K562 (cell line): Measurements from ENCODE around the gene ANKLE2. TPM values are rescaled to one million over a fixed set of nuclear protein-coding genes. Genes with fewer than 3 reads are reported as not detected.
A peak's percentile ranks its signal among the peaks of the same experiment; 100 is the strongest.

Experiments
- BHLHE40 ChIP-seq: IDR thresholded peaks from 2 replicates; pipeline ENCODE4 v1.6.1; 2011; ENCODE audit warnings: low read length, improper control_type of control experiment
- CBFA2T3 ChIP-seq: fragments of 450-650 bp; IDR thresholded peaks from 2 replicates; pipeline ENCODE4 v1.6.1; 2017
- E2F4 ChIP-seq: sonication (generic); formaldehyde crosslinking; IDR thresholded peaks from 2 replicates; pipeline ENCODE4 v1.8.0; 2022; ENCODE audit warnings: mild to moderate bottlenecking, low read depth, missing genetic modification reagents
- ETV5 ChIP-seq: sonication (generic); formaldehyde crosslinking; IDR thresholded peaks from 2 replicates; pipeline ENCODE4 v1.4.0; 2020; ENCODE audit warnings: low read depth, mild to moderate bottlenecking, missing genetic modification reagents
- EWSR1 ChIP-seq: fragments of 450-650 bp; IDR thresholded peaks from 2 replicates; pipeline ENCODE4 v1.6.1; 2018; ENCODE audit warnings: borderline replicate concordance, mild to moderate bottlenecking, low read depth, moderate library complexity; ENCODE audit not compliant: partially characterized antibody
- EZH2 ChIP-seq: IDR thresholded peaks from 2 replicates; pipeline ENCODE4 v1.6.1; 2012; ENCODE audit warnings: low read depth, mild to moderate bottlenecking, inconsistent platforms, low read length, borderline replicate concordance
- HMG20B ChIP-seq: fragments of 250-450 bp; sonication (Bioruptor Pico); IDR thresholded peaks from 2 replicates; pipeline ENCODE4 v1.5.0; 2021; ENCODE audit warnings: mild to moderate bottlenecking
- ILK ChIP-seq: fragments of 450-650 bp; IDR thresholded peaks from 2 replicates; pipeline ENCODE4 v1.6.1; 2016; ENCODE audit warnings: missing genetic modification characterization, low read depth, mild to moderate bottlenecking, missing compliant biosample characterization, moderate library complexity, borderline replicate concordance
- KLF16 ChIP-seq: IDR thresholded peaks from 2 replicates; pipeline ENCODE4 v1.6.1; 2016; ENCODE audit warnings: antibody characterized with exemption
- L3MBTL2 ChIP-seq: fragments of 450-650 bp; IDR thresholded peaks from 2 replicates; pipeline ENCODE4 v1.6.1; 2016; ENCODE audit warnings: mild to moderate bottlenecking, moderate library complexity
- MXD1 ChIP-seq: fragments of 250-450 bp; sonication (Bioruptor Pico); IDR thresholded peaks from 2 replicates; pipeline ENCODE4 v1.8.0; 2021; ENCODE audit warnings: borderline replicate concordance, mild to moderate bottlenecking, moderate library complexity; ENCODE audit not compliant: poor library complexity, severe bottlenecking
- NEUROD1 ChIP-seq: fragments of 150-350 bp; IDR thresholded peaks from 2 replicates; pipeline ENCODE4 v1.6.1; 2014; ENCODE audit warnings: borderline replicate concordance, low read length, low read depth; ENCODE audit not compliant: partially characterized antibody
- NR2C1 ChIP-seq, 2 experiments: fragments of 450-650 bp; IDR thresholded peaks; 2 replicates each; pipeline ENCODE4 v1.6.1; 2017; ENCODE audit warnings: mild to moderate bottlenecking in 2 of 2, antibody characterized with exemption in 1 of 2, inconsistent platforms in 1 of 2, missing compliant biosample characterization in 1 of 2, missing genetic modification characterization in 1 of 2
- RBBP5 ChIP-seq: fragments of 200-600 bp; sonication (generic); IDR thresholded peaks from 2 replicates; pipeline ENCODE4 v1.6.1; 2012; ENCODE audit warnings: borderline replicate concordance, mild to moderate bottlenecking, low read length, control low read depth, inconsistent platforms; ENCODE audit not compliant: insufficient read depth, poor library complexity, severe bottlenecking
- SMARCA5 ChIP-seq: fragments of 450-650 bp; IDR thresholded peaks from 2 replicates; pipeline ENCODE4 v1.6.1; 2016
- SRSF1 ChIP-seq: fragments of 200-400 bp; formaldehyde crosslinking; IDR thresholded peaks from 2 replicates; pipeline ENCODE4 v1.6.1; 2017; ENCODE audit warnings: mild to moderate bottlenecking, low read depth, low read length, moderate library complexity
- ZBTB33 ChIP-seq: sonication (generic); formaldehyde crosslinking; IDR thresholded peaks from 2 replicates; pipeline ENCODE4 v1.8.1; 2023; ENCODE audit warnings: mild to moderate bottlenecking, missing genetic modification reagents
- polyA plus RNA-seq, 8 experiments: library from polyadenylated mRNA; depleted of rRNA in 4 of 8; stranded (reverse) in 5 of 8; unstranded in 3 of 8; fragments of >200 nt; fragmentation: Nextera tagmentation in 2 of 8; fragmentation: Illumina TruSeq in 1 of 8; extraction: Ambion mirVana in 2 of 8; extraction: Trizol in 1 of 8; gene quantifications; 2 replicates each; pipeline versions ENCODE4 v1.2.1 to v1.2.3, GENCODE V29; 2011 to 2014; ENCODE audit warnings: inconsistent platforms in 1 of 8, missing spikeins in 1 of 8
- total RNA-seq, 7 experiments: library from RNA; depleted of rRNA in 6 of 7; stranded (reverse); fragments of >200 nt in 6 of 7; fragmentation: Illumina TruSeq in 2 of 7; extraction: Trizol in 2 of 7; gene quantifications; 2 replicates each; pipeline versions ENCODE4 v1.2.1 to v1.2.3, GENCODE V29; 2011 to 2021; ENCODE audit warnings: low replicate concordance in 1 of 7
- TF ChIP-seq, protein P1 (sequence below): sonication (generic); formaldehyde crosslinking; IDR thresholded peaks from 2 replicates; pipeline ENCODE4 v1.8.0; 2022; ENCODE audit warnings: missing genetic modification reagents, mild to moderate bottlenecking, borderline replicate concordance
- TF ChIP-seq, protein P2 (sequence below): fragments of 250-450 bp; sonication (Bioruptor Pico); IDR thresholded peaks from 2 replicates; pipeline ENCODE4 v1.4.0; 2020

ANKLE2 gene
- total and polyA plus RNA-seq, 9 of the 15 experiments (the other 6 are each of a cell fraction or from before 2014, with no cell fraction given) = 3.2 to 57.7 (median 45.6) TPM

- no peak for TF ChIP-seq EZH2
- 0 out of 2 replicates have a peak, but pooled peaks have one; percentile 7 for TF ChIP-seq L3MBTL2
- no peak for TF ChIP-seq E2F4 (CRISPR knock-in tag)
- no peak for TF ChIP-seq BHLHE40
- TF ChIP-seq ZBTB33 (CRISPR knock-in tag) = 0 out of 2 replicates have a peak, but pooled peaks have one; percentile 16
- TF ChIP-seq HMG20B (CRISPR knock-in tag) = no peak
- TF ChIP-seq, protein P1, sequence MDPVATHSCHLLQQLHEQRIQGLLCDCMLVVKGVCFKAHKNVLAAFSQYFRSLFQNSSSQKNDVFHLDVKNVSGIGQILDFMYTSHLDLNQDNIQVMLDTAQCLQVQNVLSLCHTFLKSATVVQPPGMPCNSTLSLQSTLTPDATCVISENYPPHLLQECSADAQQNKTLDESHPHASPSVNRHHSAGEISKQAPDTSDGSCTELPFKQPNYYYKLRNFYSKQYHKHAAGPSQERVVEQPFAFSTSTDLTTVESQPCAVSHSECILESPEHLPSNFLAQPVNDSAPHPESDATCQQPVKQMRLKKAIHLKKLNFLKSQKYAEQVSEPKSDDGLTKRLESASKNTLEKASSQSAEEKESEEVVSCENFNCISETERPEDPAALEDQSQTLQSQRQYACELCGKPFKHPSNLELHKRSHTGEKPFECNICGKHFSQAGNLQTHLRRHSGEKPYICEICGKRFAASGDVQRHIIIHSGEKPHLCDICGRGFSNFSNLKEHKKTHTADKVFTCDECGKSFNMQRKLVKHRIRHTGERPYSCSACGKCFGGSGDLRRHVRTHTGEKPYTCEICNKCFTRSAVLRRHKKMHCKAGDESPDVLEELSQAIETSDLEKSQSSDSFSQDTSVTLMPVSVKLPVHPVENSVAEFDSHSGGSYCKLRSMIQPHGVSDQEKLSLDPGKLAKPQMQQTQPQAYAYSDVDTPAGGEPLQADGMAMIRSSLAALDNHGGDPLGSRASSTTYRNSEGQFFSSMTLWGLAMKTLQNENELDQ (CRISPR knock-in tag) = 0 out of 2 replicates have a peak, but pooled peaks have one; percentile 42
- no peak for TF ChIP-seq SRSF1
- no peak for TF ChIP-seq KLF16
- TF ChIP-seq, protein P2, sequence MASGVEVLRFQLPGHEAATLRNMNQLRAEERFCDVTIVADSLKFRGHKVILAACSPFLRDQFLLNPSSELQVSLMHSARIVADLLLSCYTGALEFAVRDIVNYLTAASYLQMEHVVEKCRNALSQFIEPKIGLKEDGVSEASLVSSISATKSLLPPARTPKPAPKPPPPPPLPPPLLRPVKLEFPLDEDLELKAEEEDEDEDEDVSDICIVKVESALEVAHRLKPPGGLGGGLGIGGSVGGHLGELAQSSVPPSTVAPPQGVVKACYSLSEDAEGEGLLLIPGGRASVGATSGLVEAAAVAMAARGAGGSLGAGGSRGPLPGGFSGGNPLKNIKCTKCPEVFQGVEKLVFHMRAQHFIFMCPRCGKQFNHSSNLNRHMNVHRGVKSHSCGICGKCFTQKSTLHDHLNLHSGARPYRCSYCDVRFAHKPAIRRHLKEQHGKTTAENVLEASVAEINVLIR (CRISPR knock-in tag) = no peak
- peak; percentile 43; the same call in 1 of the 2 replicates for TF ChIP-seq SMARCA5
- no peak for TF ChIP-seq NR2C1 (IDR thresholded peaks at IDR 0.05)
- TF ChIP-seq NR2C1 (tag; IDR thresholded peaks at IDR 0.05) = no peak
- no peak for TF ChIP-seq ETV5 (CRISPR knock-in tag)
- TF ChIP-seq NEUROD1 = no peak
- TF ChIP-seq ILK (tag) = no peak
- TF ChIP-seq EWSR1 = no peak
- no peak for TF ChIP-seq CBFA2T3
- peak; percentile 3 for TF ChIP-seq RBBP5
- TF ChIP-seq MXD1 = no peak
Measured at GRCh38 chr12:132711080-132711843, 50.4 kb downstream of the ANKLE2 start (continued).
